Astrocyte of the cerebellum (primary cell): ENCODE results near the gene DNASE1L1.

ENCODE experiments used
- DNase-seq: peaks from one replicate; pipeline ENCODE4 v3.0.0-alpha.2; 2011; ENCODE audit warnings: low read depth
- H3K4me3 ChIP-seq: 2 replicates; pipeline ENCODE4 v1.5.1; 2011; ENCODE audit warnings: mild to moderate bottlenecking, low read depth, low read length, moderate library complexity
- CTCF ChIP-seq: IDR thresholded peaks from 2 replicates; pipeline ENCODE4 v1.5.1; 2012; ENCODE audit warnings: low read length, low read depth, moderate library complexity, mild to moderate bottlenecking; ENCODE audit errors: missing control alignments
- in situ Hi-C: cut with HindIII; loops from 2 replicates; pipeline ENCODE4 v1.10.0; 2017; ENCODE audit warnings: low sequenced_read_pairs

The DNASE1L1 gene

GRCh38 chrX:154420402-154420756 is 11.3 kb upstream of the DNASE1L1 start:
- H3K4me3 ChIP-seq = no peak overlapping the region
- no peak for TF ChIP-seq CTCF
- in situ Hi-C loops = no loop called here
- DNase-seq = no peak

GRCh38 chrX:154419688-154420401 is 10.8 kb upstream of the DNASE1L1 start:
- in situ Hi-C loops = no loop called here
- no peak for TF ChIP-seq CTCF
- DNase-seq = no peak

GRCh38 chrX:154419189-154419588 is 10.1 kb upstream of the DNASE1L1 start:
- H3K4me3 ChIP-seq = no peak overlapping the region
- in situ Hi-C loops = no loop called here
- no peak for DNase-seq
- no peak for TF ChIP-seq CTCF

More at GRCh38 chrX:154419688-154420401, 10.8 kb upstream of the DNASE1L1 start:
- H3K4me3 ChIP-seq = no peak overlapping the region

GRCh38 chrX:154417157-154417556 is 8.1 kb upstream of the DNASE1L1 start:
- H3K4me3 ChIP-seq = no peak overlapping the region
- in situ Hi-C loops = no loop called here
- no peak for TF ChIP-seq CTCF
- DNase-seq = no peak

- no peak for DNase-seq
- no peak for TF ChIP-seq CTCF
- in situ Hi-C loops = no loop called here
- H3K4me3 ChIP-seq = no peak overlapping the region
These were observed 4.1 kb upstream of the DNASE1L1 start for GRCh38 chrX:154413142-154413541.

GRCh38 chrX:154412468-154412867 is 3.4 kb upstream of the DNASE1L1 start:
- in situ Hi-C loops = no loop called here
- no peak for DNase-seq
- peak overlapping the region; percentile 59 for H3K4me3 ChIP-seq

More at GRCh38 chrX:154412468-154412867, 3.4 kb upstream of the DNASE1L1 start:
- no peak for TF ChIP-seq CTCF
